ENCODE results near the gene RELN.

RELN gene

GRCh38 chr7:103773726-103774125 lies 215.7 kb downstream of the RELN start:
- DNase-seq, result no peak

GRCh38 chr7:103772171-103772773 lies 217.2 kb downstream of the RELN start:
- DNase-seq, result no peak

- no peak for DNase-seq
Observed at GRCh38 chr7:103771294-103771693, 218.2 kb downstream of the RELN start.

GRCh38 chr7:103766660-103767059 lies 222.8 kb downstream of the RELN start:
- no peak for DNase-seq

GRCh38 chr7:103765901-103766300 lies 223.6 kb downstream of the RELN start:
- DNase-seq, result no peak

GRCh38 chr7:103764901-103765300 lies 224.6 kb downstream of the RELN start:
- no peak for DNase-seq

GRCh38 chr7:103762877-103763276 lies 226.6 kb downstream of the RELN start:
- DNase-seq, result no peak

- DNase-seq, result no peak
Observed at GRCh38 chr7:103762065-103762760, 227.2 kb downstream of the RELN start.

GRCh38 chr7:103752995-103753394 lies 236.5 kb downstream of the RELN start:
- DNase-seq, result no peak

GRCh38 chr7:103751311-103751880 lies 238.1 kb downstream of the RELN start:
- DNase-seq, result no peak

GRCh38 chr7:103748680-103749079 lies 240.8 kb downstream of the RELN start:
- no peak for DNase-seq

- no peak for DNase-seq
Observed at GRCh38 chr7:103735377-103735776, 254.1 kb downstream of the RELN start.

GRCh38 chr7:103731169-103731568 lies 258.3 kb downstream of the RELN start:
- no peak for DNase-seq

GRCh38 chr7:103729026-103729425 lies 260.4 kb downstream of the RELN start:
- no peak for DNase-seq

GRCh38 chr7:103727982-103728610 lies 261.4 kb downstream of the RELN start:
- DNase-seq, result no peak

- no peak for DNase-seq
Observed at GRCh38 chr7:103719070-103719469, 270.4 kb downstream of the RELN start.

GRCh38 chr7:103718482-103719061 lies 270.9 kb downstream of the RELN start:
- DNase-seq, result no peak

- DNase-seq, result no peak
Observed at GRCh38 chr7:103717574-103717973, 271.9 kb downstream of the RELN start.

GRCh38 chr7:103715376-103716120 lies 273.9 kb downstream of the RELN start:
- DNase-seq, result no peak

- DNase-seq, result no peak
Observed at GRCh38 chr7:103714376-103714927, 275.0 kb downstream of the RELN start.

- no peak for DNase-seq
Observed at GRCh38 chr7:103712991-103713778, 276.3 kb downstream of the RELN start.

GRCh38 chr7:103711413-103711812 lies 278.0 kb downstream of the RELN start:
- no peak for DNase-seq
